Smooth muscle cell of the brain vasculature (primary cell): ENCODE data around the gene ZFPM1.
"Not testable (repeated sequence)": the region's sequence is repeated elsewhere in the genome, so short reads cannot be mapped to it uniquely, and the experiment has no call there.

Experiments
- DNase-seq: peaks from one replicate; pipeline ENCODE4 v3.0.0-alpha.2; 2012; ENCODE audit warnings: low read depth, low spot score

ZFPM1 gene

GRCh38 chr16:88511906-88512305 lies 58.8 kb downstream of the ZFPM1 start:
- no peak for DNase-seq

- no peak for DNase-seq
Measured at GRCh38 chr16:88512728-88513696, 59.9 kb downstream of the ZFPM1 start.

- no peak for DNase-seq
Measured at GRCh38 chr16:88514070-88514469, 61.0 kb downstream of the ZFPM1 start.

- DNase-seq, result no peak
Measured at GRCh38 chr16:88514526-88515232, 61.6 kb downstream of the ZFPM1 start.

GRCh38 chr16:88515371-88515770 lies 62.3 kb downstream of the ZFPM1 start:
- no peak for DNase-seq

GRCh38 chr16:88515925-88516594 lies 63.0 kb downstream of the ZFPM1 start:
- DNase-seq, result no peak

GRCh38 chr16:88516601-88517061 lies 63.6 kb downstream of the ZFPM1 start:
- no peak for DNase-seq

- DNase-seq, result not testable (repeated sequence)
Measured at GRCh38 chr16:88517208-88517774, 64.2 kb downstream of the ZFPM1 start.

- DNase-seq, result not testable (repeated sequence)
Measured at GRCh38 chr16:88518411-88519111, 65.5 kb downstream of the ZFPM1 start.

- no peak for DNase-seq
Measured at GRCh38 chr16:88519240-88519639, 66.2 kb downstream of the ZFPM1 start.

GRCh38 chr16:88519938-88520653 lies 67.0 kb downstream of the ZFPM1 start:
- no peak for DNase-seq

- DNase-seq, result no peak
Measured at GRCh38 chr16:88521674-88522073, 68.6 kb downstream of the ZFPM1 start.

GRCh38 chr16:88522276-88522949 lies 69.3 kb downstream of the ZFPM1 start:
- DNase-seq, result no peak

- DNase-seq, result no peak
Measured at GRCh38 chr16:88523309-88524161, 70.5 kb downstream of the ZFPM1 start.

- no peak for DNase-seq
Measured at GRCh38 chr16:88524274-88524972, 71.3 kb downstream of the ZFPM1 start.

- no peak for DNase-seq
Measured at GRCh38 chr16:88524973-88525662, 72.0 kb downstream of the ZFPM1 start.

GRCh38 chr16:88525663-88525990 lies 72.5 kb downstream of the ZFPM1 start:
- DNase-seq, result no peak
